ENCODE data around the gene CFAP57.

The CFAP57 gene

DNA sequence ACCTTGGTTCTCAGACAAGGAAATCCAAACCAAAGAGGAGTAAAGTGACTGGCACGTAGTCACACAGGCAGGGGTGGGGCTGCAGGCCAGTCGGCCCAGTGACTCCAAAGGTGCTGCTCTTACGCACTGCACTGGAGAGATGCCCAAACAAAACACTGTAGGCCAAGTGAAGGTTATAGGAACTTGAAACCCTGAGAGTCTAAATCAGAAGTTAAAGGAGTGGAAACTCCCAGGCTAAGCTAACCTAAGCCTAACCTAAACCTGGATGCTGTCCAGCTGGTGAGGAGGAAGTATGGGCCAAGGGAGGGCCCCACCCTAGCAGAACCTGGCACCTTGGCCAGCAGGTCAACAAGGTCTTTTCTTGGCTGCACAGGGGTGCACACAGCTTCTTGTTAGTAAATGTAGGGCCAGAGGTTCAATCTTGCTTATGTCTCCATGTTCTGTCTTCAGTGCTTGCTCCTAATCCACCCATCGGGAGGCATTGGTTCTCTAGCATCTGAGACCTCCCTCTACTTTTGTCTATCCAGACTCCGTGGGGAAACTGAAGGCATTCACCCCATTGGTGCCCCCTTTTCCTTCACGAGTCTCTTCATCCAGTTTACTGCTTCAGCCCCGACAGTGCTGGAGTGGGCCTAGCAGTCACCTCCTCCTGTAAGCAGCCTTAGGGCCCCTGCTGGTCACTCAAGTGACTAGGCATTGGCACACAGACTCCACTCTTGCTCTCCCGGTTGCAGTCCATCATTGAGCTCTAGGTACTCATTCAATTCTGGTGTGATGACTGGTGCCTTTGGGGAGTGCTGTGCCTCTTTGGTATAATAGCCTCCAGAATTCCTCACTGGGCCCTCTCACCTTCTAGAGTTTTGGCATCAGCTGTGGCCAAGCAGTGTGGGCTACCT, 84.8 kb downstream of the CFAP57 start:
- no peak for DNase-seq

DNA sequence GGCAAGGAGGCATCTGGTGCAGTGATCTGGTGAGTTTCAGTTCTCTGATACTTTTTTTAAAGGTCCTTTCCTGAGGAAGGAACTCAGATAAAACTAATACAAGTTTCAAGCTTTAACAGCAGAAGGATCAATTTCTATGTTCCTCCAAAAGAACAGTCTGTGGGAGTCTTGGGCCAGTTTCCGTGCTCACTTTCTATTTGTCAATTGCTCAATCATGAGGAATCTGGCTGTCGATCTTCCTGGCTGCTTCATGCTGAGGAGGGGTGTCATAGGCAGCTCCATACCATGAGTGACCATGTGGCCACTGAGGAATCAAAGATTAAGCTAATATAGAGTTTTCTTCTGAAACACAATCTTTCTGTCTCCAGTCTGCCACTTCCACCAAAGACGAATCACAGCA, 86.2 kb downstream of the CFAP57 start:
- no peak for DNase-seq

- no peak for DNase-seq
These were observed 93.3 kb downstream of the CFAP57 start for GRCh38 chr1:43265431-43265830.

- DNase-seq = no peak
These were observed 94.8 kb downstream of the CFAP57 start for GRCh38 chr1:43266881-43267280.

- DNase-seq = no peak
These were observed 95.2 kb downstream of the CFAP57 start for GRCh38 chr1:43267291-43267805.

GRCh38 chr1:43267818-43268425, 95.8 kb downstream of the CFAP57 start:
- no peak for DNase-seq

- DNase-seq = no peak
These were observed 97.7 kb downstream of the CFAP57 start, which contains the start of gene TMEM125 for GRCh38 chr1:43269627-43270375. Gene TMEM125, plus strand, starts transcription at chr1:43269983. Its CDS starts 2,740 bp downstream, at chr1:43272723.

DNA sequence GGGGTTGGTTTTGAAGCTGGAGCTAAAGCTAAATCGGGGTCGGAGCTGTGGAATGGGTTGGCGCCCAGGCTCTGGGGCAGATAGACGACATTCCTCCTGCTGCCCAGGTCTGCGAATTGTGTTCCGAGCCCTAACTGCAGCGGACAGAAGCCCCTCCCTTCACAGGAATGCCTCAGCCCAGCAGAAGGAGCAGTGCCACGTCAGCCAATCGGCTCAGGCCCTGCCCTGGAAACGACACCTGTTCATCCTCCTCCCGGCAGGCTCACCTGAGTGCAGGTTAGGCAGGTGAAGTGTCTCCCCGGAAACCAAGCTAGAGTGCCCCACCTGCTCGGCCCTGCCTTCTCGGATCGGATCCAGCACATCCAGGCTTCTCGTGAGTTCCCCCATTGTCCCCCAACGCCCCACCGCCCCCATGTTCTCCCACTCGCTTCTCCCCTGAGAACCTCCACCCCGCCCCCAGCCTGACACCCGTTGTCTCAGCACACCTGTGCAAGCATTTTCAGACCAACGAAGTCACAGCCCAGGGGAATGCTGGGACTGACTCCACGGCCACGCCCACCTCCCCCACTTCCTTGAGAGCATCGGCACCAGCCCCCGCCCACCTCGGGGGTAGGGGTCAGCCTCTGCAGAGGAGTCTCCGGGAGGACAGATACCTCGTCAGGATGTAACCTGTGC, 98.4 kb downstream of the CFAP57 start:
- no peak for DNase-seq

GRCh38 chr1:43271186-43272118, 99.3 kb downstream of the CFAP57 start:
- no peak for DNase-seq

- DNase-seq = no peak
These were observed 100.0 kb downstream of the CFAP57 start for GRCh38 chr1:43272161-43272560.

DNA sequence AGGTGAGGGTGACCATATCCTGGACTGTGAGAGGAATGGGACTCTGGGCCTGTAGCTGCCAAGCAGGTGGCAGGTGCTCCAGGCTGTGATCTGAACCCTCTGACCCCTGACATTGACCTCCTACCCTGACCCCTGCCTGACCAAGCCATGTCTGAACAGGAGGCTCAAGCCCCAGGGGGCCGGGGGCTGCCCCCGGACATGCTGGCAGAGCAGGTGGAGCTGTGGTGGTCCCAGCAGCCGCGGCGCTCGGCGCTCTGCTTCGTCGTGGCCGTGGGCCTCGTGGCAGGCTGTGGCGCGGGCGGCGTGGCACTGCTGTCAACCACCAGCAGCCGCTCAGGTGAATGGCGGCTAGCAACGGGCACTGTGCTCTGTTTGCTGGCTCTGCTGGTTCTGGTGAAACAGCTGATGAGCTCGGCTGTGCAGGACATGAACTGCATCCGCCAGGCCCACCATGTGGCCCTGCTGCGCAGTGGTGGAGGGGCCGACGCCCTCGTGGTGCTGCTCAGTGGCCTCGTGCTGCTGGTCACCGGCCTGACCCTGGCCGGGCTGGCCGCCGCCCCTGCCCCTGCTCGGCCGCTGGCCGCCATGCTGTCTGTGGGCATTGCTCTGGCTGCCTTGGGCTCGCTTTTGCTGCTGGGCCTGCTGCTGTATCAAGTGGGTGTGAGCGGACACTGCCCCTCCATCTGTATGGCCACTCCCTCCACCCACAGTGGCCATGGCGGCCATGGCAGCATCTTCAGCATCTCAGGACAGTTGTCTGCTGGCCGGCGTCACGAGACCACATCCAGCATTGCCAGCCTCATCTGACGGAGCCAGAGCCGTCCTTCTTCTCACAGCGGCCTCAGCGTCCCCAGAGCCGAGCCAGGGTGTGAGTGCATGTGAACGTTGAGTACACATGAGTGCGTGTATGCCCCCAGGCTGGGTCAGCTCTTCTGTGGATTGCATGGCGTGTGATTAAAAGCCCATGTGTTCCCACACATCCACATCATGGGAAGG, 100.7 kb downstream of the CFAP57 start:
- DNase-seq = no peak

- DNase-seq = no peak
These were observed 101.6 kb downstream of the CFAP57 start for GRCh38 chr1:43273708-43274107.

DNA sequence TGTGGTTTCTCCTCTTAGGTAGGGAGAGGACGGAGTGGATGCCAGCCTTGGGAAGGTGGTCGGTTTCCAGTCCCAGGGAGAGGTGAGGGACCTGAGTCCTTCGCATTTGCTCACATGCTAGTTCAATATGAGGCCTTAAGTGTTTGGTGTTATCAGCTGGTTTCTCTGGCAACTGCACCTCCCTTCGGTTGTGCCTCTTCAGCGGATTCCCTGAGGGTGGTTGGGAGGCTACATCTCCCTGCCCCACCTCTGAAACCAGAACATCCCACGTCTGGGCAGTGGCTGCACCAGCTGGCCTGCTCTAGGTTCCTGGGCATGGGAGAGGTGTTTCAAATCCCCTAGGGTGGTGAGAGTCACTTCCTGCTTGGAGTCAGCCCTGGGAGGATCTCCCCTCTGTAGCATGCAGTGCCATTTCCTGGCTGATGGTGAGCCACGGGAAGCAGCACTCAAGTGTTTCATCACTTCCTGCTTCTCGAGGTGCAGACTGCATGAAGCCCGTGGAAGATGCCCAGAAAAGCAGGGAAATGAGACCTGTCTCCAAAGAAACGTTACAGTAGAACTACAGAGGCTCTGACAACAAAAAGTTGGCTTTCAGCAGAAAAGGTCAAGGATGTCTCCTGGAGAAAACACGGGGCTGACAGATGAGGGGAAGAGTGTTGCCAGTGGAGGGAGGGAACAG, 102.1 kb downstream of the CFAP57 start:
- DNase-seq = peak; percentile 81

GRCh38 chr1:43274804-43275180, 102.7 kb downstream of the CFAP57 start:
- DNase-seq = no peak

- DNase-seq = no peak
These were observed 103.9 kb downstream of the CFAP57 start for GRCh38 chr1:43275826-43276620.

GRCh38 chr1:43276673-43277072, 104.5 kb downstream of the CFAP57 start:
- DNase-seq = no peak

DNA sequence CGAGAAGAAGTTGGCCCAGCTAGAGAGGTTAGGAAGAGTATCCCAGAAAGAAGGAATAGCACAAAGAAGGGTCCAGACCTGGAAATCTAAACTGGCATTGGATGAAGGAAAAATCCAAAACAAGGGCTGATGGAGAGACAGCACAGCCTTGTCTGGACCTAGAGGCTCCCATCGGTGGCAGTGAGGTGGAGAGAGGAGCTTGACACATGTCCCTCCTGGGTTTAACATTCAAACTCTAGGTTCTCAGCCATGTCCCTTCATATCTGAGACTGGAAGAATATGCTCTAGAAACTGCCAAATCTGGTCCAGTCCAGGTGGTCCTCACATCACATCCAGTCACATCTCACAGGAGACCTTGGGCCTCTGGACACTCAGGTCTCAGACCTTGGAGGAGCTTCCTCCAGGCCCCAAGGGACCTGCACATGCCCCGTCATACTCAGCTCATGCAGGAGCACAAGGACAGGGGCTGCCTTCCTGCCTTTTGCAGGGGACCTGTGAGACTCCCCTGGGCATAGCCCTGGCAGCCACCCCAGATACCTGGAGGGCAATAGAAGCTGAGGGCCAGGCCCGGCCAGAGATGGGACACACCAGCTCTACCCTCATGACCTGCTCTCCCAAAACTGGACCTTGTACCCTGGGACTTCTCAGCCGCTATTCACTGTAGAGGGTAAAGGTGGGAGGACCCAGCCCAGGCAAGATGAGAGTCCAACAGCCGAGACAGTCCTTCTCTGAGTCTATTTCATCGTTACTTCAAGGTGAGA, 105.2 kb downstream of the CFAP57 start:
- DNase-seq = no peak

- DNase-seq = no peak
These were observed 107.0 kb downstream of the CFAP57 start for GRCh38 chr1:43279161-43279560.

Measured in MV-4-11 (cell line).